Chondrocyte (in vitro differentiated cells): ENCODE results near the gene ERBB4. TPM values are rescaled to one million over a fixed set of nuclear protein-coding genes. Genes with fewer than 3 reads are reported as not detected.

Experiments used
- DNase-seq: peaks from one replicate; pipeline ENCODE4 v3.0.0; 2021; ENCODE audit warnings: mixed read lengths, low spot score
- H3K27ac Mint-ChIP-seq: one replicate; pipeline ENCODE4 v1.8.0; 2021; ENCODE audit warnings: mild to moderate bottlenecking, moderate library complexity, mixed read lengths; ENCODE audit not compliant: unreplicated experiment
- H3K27me3 Mint-ChIP-seq: 2 replicates; pipeline ENCODE4 v1.8.0; 2021; ENCODE audit warnings: low read depth, mixed read lengths
- H3K36me3 Mint-ChIP-seq: 2 replicates; pipeline ENCODE4 v1.8.0; 2021; ENCODE audit warnings: low read depth, mixed read lengths
- H3K4me1 Mint-ChIP-seq: 2 replicates; pipeline ENCODE4 v1.8.0; 2021; ENCODE audit warnings: low read depth, mild to moderate bottlenecking, mixed read lengths
- H3K4me3 Mint-ChIP-seq: one replicate; pipeline ENCODE4 v1.8.0; 2021; ENCODE audit warnings: mild to moderate bottlenecking, moderate library complexity, mixed read lengths; ENCODE audit not compliant: unreplicated experiment
- H3K9me3 Mint-ChIP-seq: 2 replicates; pipeline ENCODE4 v1.8.0; 2021; ENCODE audit warnings: low read depth, mixed read lengths
- CTCF ChIP-seq: fragments of 200-600 bp; sonication (generic); IDR thresholded peaks from 2 replicates; pipeline ENCODE4 v1.5.0; 2021; ENCODE audit warnings: antibody characterized with exemption, mild to moderate bottlenecking, moderate library complexity
- total RNA-seq: library from RNA; stranded (reverse); gene quantifications from 3 replicates; pipeline ENCODE4 v1.2.1, GENCODE V29; 2021

The ERBB4 gene
- total RNA-seq, 1 donor from 2014 or later = 1.3 TPM

- Mint-ChIP-seq H3K27ac (no peak overlapping the region), H3K4me1 (peaks cover 19% of the 10 kb centered on the region), H3K36me3 (no peaks in the 10 kb centered on the region), H3K4me3 (peak overlapping the region; percentile 87), H3K9me3 (no peaks in the 10 kb centered on the region), H3K27me3 (peaks cover 16% of the 10 kb centered on the region)
- no peak for DNase-seq
- no peak for TF ChIP-seq CTCF
Measured at GRCh38 chr2:212539072-212539880, 674 bp upstream of the ERBB4 start.

GRCh38 chr2:212537726-212538304 lies 787 bp downstream of the ERBB4 start:
- Mint-ChIP-seq H3K27ac (no peak overlapping the region), H3K27me3 (peaks cover 16% of the 10 kb centered on the region)

GRCh38 chr2:212536817-212537725 lies 1.5 kb downstream of the ERBB4 start:
- TF ChIP-seq CTCF = no peak
- H3K27me3 Mint-ChIP-seq = peaks cover 16% of the 10 kb centered on the region
- H3K4me1 Mint-ChIP-seq = peaks cover 19% of the 10 kb centered on the region
- no peaks in the 10 kb centered on the region for H3K36me3 Mint-ChIP-seq
- peak; percentile 67 for DNase-seq
- H3K9me3 Mint-ChIP-seq = no peaks in the 10 kb centered on the region
- H3K27ac Mint-ChIP-seq = no peak overlapping the region
- peak overlapping the region; percentile 87 for H3K4me3 Mint-ChIP-seq

More at GRCh38 chr2:212537726-212538304, 787 bp downstream of the ERBB4 start:
- no peaks in the 10 kb centered on the region for H3K36me3 Mint-ChIP-seq
- peaks cover 19% of the 10 kb centered on the region for H3K4me1 Mint-ChIP-seq
- H3K9me3 Mint-ChIP-seq = no peaks in the 10 kb centered on the region
- TF ChIP-seq CTCF = no peak
- peak overlapping the region; percentile 87 for H3K4me3 Mint-ChIP-seq
- peak; percentile 83 for DNase-seq

- no peaks in the 10 kb centered on the region for H3K9me3 Mint-ChIP-seq
- TF ChIP-seq CTCF = peak; percentile 29
- peaks cover 19% of the 10 kb centered on the region for H3K4me1 Mint-ChIP-seq
- no peak for DNase-seq
- H3K36me3 Mint-ChIP-seq = no peaks in the 10 kb centered on the region
- H3K27me3 Mint-ChIP-seq = peaks cover 16% of the 10 kb centered on the region
- H3K4me3 Mint-ChIP-seq = peak overlapping the region; percentile 87
- H3K27ac Mint-ChIP-seq = no peak overlapping the region
Measured at GRCh38 chr2:212535996-212536816, 2.4 kb downstream of the ERBB4 start.
